CD4-positive, alpha-beta memory T cell (primary cell): ENCODE results near the gene CLIC5. TPM values are rescaled to one million over a fixed set of nuclear protein-coding genes. Genes with fewer than 3 reads are reported as not detected.

ENCODE experiments used
- CTCF ChIA-PET: fragments of 350-600 bp; sonication (Branson Sonifier 250); formaldehyde crosslinking; loops from one replicate; lab custom pipeline; 2021; ENCODE audit warnings: inconsistent platforms; ENCODE audit not compliant: partially characterized antibody; lab: Charles Lee
- POLR2A ChIA-PET: fragments of 350-600 bp; sonication (Branson Sonifier 250); formaldehyde crosslinking; loops from one replicate; lab custom pipeline; 2021; ENCODE audit not compliant: partially characterized antibody; lab: Charles Lee
- DNase-seq, 5 donors: peaks; one replicate each; pipeline versions ENCODE4 v3.0.0 to v3.0.0-alpha.2; 2020 to 2022; ENCODE audit warnings: mixed read lengths in 1 of 5
- H3K27ac ChIP-seq: one replicate; pipeline ENCODE4 v1.7.0; 2013; ENCODE audit warnings: low read depth, low read length
- H3K27me3 ChIP-seq: 2 replicates; pipeline ENCODE4 v1.7.0; 2013; ENCODE audit warnings: mild to moderate bottlenecking, low read length, moderate library complexity; ENCODE audit not compliant: insufficient read depth
- H3K36me3 ChIP-seq: 2 replicates; pipeline ENCODE4 v1.7.0; 2013; ENCODE audit warnings: mild to moderate bottlenecking, low read length, moderate library complexity; ENCODE audit not compliant: insufficient read depth
- H3K4me1 ChIP-seq: 2 replicates; pipeline ENCODE4 v1.7.0; 2013; ENCODE audit warnings: mild to moderate bottlenecking, low read length, moderate library complexity; ENCODE audit not compliant: insufficient read depth
- H3K4me3 ChIP-seq, 2 donors: one replicate each; pipeline ENCODE4 v1.7.0; 2013; ENCODE audit warnings: low read length in 2 of 2, mild to moderate bottlenecking in 1 of 2
- H3K9me3 ChIP-seq, 2 donors: one replicate each; pipeline ENCODE4 v1.7.0; 2013; ENCODE audit warnings: low read length in 2 of 2, control low read depth in 1 of 2; ENCODE audit not compliant: control insufficient read depth in 1 of 2
- H3K27ac Mint-ChIP-seq, 7 donors: one replicate each; pipeline ENCODE4 v1.8.0; 2020 to 2021; ENCODE audit warnings: mixed read lengths in 7 of 7, mild to moderate bottlenecking in 6 of 7, inconsistent platforms in 3 of 7, moderate library complexity in 3 of 7
- H3K27me3 Mint-ChIP-seq, 2 donors: one replicate each; pipeline ENCODE4 v1.8.0; 2020 to 2021; ENCODE audit warnings: mixed read lengths in 2 of 2
- H3K36me3 Mint-ChIP-seq, 2 donors: one replicate each; pipeline ENCODE4 v1.8.0; 2020 to 2021; ENCODE audit warnings: mixed read lengths in 2 of 2, inconsistent platforms in 1 of 2, mild to moderate bottlenecking in 1 of 2
- H3K4me1 Mint-ChIP-seq, 4 donors: one replicate each; pipeline ENCODE4 v1.8.0; 2020 to 2021; ENCODE audit warnings: mixed read lengths in 4 of 4, mild to moderate bottlenecking in 1 of 4
- H3K4me3 Mint-ChIP-seq, 8 donors: one replicate each; pipeline ENCODE4 v1.8.0; 2020 to 2021; ENCODE audit warnings: mixed read lengths in 8 of 8, mild to moderate bottlenecking in 7 of 8, moderate library complexity in 6 of 8, inconsistent platforms in 3 of 8
- H3K9me3 Mint-ChIP-seq, 8 donors: one replicate each; pipeline ENCODE4 v1.8.0; 2020 to 2021; ENCODE audit warnings: mixed read lengths in 8 of 8, mild to moderate bottlenecking in 5 of 8, inconsistent platforms in 3 of 8, moderate library complexity in 1 of 8
- intact Hi-C: fragments of 100-400 bp; cut with micrococcal nuclease; formaldehyde crosslinking; loops from one replicate; pipeline ENCODE4 v1.15.1; 2023
- polyA plus RNA-seq, 2 donors: library from polyadenylated mRNA; unstranded; fragments of 300-500 nt; fragmentation: Illumina TruSeq; gene quantifications; one replicate each; pipeline ENCODE4 v1.2.3, GENCODE V29; 2021
- total RNA-seq, 2 experiments: library from RNA; stranded (reverse); gene quantifications; one replicate each; pipeline ENCODE4 v1.2.3, GENCODE V29; 2021

CLIC5 gene
- total and polyA plus RNA-seq, 4 experiments from 2014 or later, result 3.4 to 18.4 (median 12.4) TPM

- Histone ChIP-seq H3K4me1 (peaks cover 4% of the 10 kb centered on the region), H3K9me3 (no peaks in the 10 kb centered on the region), H3K36me3 (no peaks in the 10 kb centered on the region), H3K4me3 (no peak overlapping the region), H3K27me3 (no peaks in the 10 kb centered on the region), H3K27ac (no peak overlapping the region)
- no peak overlapping the region for H3K27ac Mint-ChIP-seq
- H3K36me3 Mint-ChIP-seq, result no peaks in the 10 kb centered on the region
- H3K4me1 Mint-ChIP-seq, result peaks cover 5 to 10% (median 7%) of the 10 kb centered on the region in 4 donors
- peaks cover 0 to 3% (median 0%) of the 10 kb centered on the region in 8 donors for H3K9me3 Mint-ChIP-seq
- peaks cover 7 to 9% of the 10 kb centered on the region in 2 donors for H3K27me3 Mint-ChIP-seq
- ChIA-PET POLR2A (no interaction called here), CTCF (no interaction called here)
- intact Hi-C loops, result no loop called here
- H3K4me3 Mint-ChIP-seq, result no peak overlapping the region
- DNase-seq, result no peak
Observed at GRCh38 chr6:46056906-46057529, 41.4 kb upstream of the CLIC5 start.

GRCh38 chr6:46054516-46054915, 38.9 kb upstream of the CLIC5 start:
- CTCF ChIA-PET, result no interaction called here
- intact Hi-C loops, result no loop called here
- Mint-ChIP-seq H3K27me3 (peaks cover 7 to 9% of the 10 kb centered on the region in 2 donors), H3K27ac (no peak overlapping the region), H3K36me3 (no peaks in the 10 kb centered on the region), H3K4me3 (no peak overlapping the region), H3K4me1 (peaks cover 5 to 10% (median 7%) of the 10 kb centered on the region in 4 donors), H3K9me3 (peaks cover 0 to 3% (median 0%) of the 10 kb centered on the region in 8 donors)
- Histone ChIP-seq H3K4me1 (peaks cover 4% of the 10 kb centered on the region), H3K9me3 (no peaks in the 10 kb centered on the region), H3K4me3 (no peak overlapping the region), H3K27ac (no peak overlapping the region), H3K36me3 (no peaks in the 10 kb centered on the region), H3K27me3 (no peaks in the 10 kb centered on the region)
- POLR2A ChIA-PET, result no interaction called here
- no peak for DNase-seq

- ChIA-PET POLR2A (no interaction called here), CTCF (no interaction called here)
- no peaks in the 10 kb centered on the region for H3K9me3 ChIP-seq
- H3K27ac ChIP-seq, result no peak overlapping the region
- Mint-ChIP-seq H3K27me3 (peaks cover 7 to 9% of the 10 kb centered on the region in 2 donors), H3K4me3 (peak overlapping the region in 1 of 8 donors; percentile 5), H3K27ac (no peak overlapping the region), H3K9me3 (peaks cover 0 to 3% (median 0%) of the 10 kb centered on the region in 8 donors), H3K4me1 (peaks cover 5 to 10% (median 7%) of the 10 kb centered on the region in 4 donors), H3K36me3 (no peaks in the 10 kb centered on the region)
- intact Hi-C loops, result no loop called here
- DNase-seq, result no peak
- no peak overlapping the region for H3K4me3 ChIP-seq
- peaks cover 4% of the 10 kb centered on the region for H3K4me1 ChIP-seq
- H3K36me3 ChIP-seq, result no peaks in the 10 kb centered on the region
- H3K27me3 ChIP-seq, result no peaks in the 10 kb centered on the region
Observed at GRCh38 chr6:46053039-46053933, 37.6 kb upstream of the CLIC5 start.

GRCh38 chr6:46052479-46052878, 36.8 kb upstream of the CLIC5 start:
- H3K27ac ChIP-seq, result no peak overlapping the region
- Mint-ChIP-seq H3K27me3 (peaks cover 5 to 7% of the 10 kb centered on the region in 2 donors), H3K9me3 (peaks cover 0 to 3% (median 0%) of the 10 kb centered on the region in 8 donors), H3K4me3 (no peak overlapping the region), H3K4me1 (peaks cover 5 to 10% (median 7%) of the 10 kb centered on the region in 4 donors), H3K27ac (no peak overlapping the region), H3K36me3 (no peaks in the 10 kb centered on the region)
- intact Hi-C loops, result no loop called here
- ChIA-PET CTCF (interaction anchor here (1.5 kb wide), 1 partner anchor 9 kb away, joined by 5 read pairs; no protein-coding TSS in a partner anchor), POLR2A (no interaction called here)
- H3K4me3 ChIP-seq, result no peak overlapping the region
- DNase-seq, result no peak
- H3K36me3 ChIP-seq, result no peaks in the 10 kb centered on the region
- H3K27me3 ChIP-seq, result no peaks in the 10 kb centered on the region
- H3K4me1 ChIP-seq, result peaks cover 4% of the 10 kb centered on the region
- no peaks in the 10 kb centered on the region for H3K9me3 ChIP-seq

GRCh38 chr6:46051962-46052361, 36.3 kb upstream of the CLIC5 start:
- Mint-ChIP-seq H3K27me3 (peaks cover 4 to 8% of the 10 kb centered on the region in 2 donors), H3K36me3 (no peaks in the 10 kb centered on the region), H3K4me1 (peaks cover 5 to 10% (median 7%) of the 10 kb centered on the region in 4 donors), H3K9me3 (peaks cover 0 to 3% (median 0%) of the 10 kb centered on the region in 8 donors), H3K4me3 (no peak overlapping the region), H3K27ac (no peak overlapping the region)
- ChIA-PET POLR2A (no interaction called here), CTCF (interaction anchor here (1.5 kb wide), 1 partner anchor 9 kb away, joined by 5 read pairs; no protein-coding TSS in a partner anchor)
- intact Hi-C loops, result no loop called here
- Histone ChIP-seq H3K27ac (no peak overlapping the region), H3K9me3 (no peaks in the 10 kb centered on the region), H3K27me3 (no peaks in the 10 kb centered on the region), H3K4me1 (peaks cover 4% of the 10 kb centered on the region), H3K4me3 (no peak overlapping the region), H3K36me3 (no peaks in the 10 kb centered on the region)
- no peak for DNase-seq

GRCh38 chr6:46050845-46051405, 35.3 kb upstream of the CLIC5 start:
- POLR2A ChIA-PET, result no interaction called here
- H3K36me3 Mint-ChIP-seq, result no peaks in the 10 kb centered on the region
- Histone ChIP-seq H3K36me3 (no peaks in the 10 kb centered on the region), H3K4me1 (peaks cover 4% of the 10 kb centered on the region), H3K27me3 (no peaks in the 10 kb centered on the region), H3K27ac (no peak overlapping the region), H3K4me3 (no peak overlapping the region), H3K9me3 (no peaks in the 10 kb centered on the region)
- intact Hi-C loops, result no loop called here
- no peak for DNase-seq
- peaks cover 0 to 8% of the 10 kb centered on the region in 2 donors for H3K27me3 Mint-ChIP-seq
- peaks cover 0 to 2% (median 0%) of the 10 kb centered on the region in 8 donors for H3K9me3 Mint-ChIP-seq
- no peak overlapping the region for H3K27ac Mint-ChIP-seq
- H3K4me1 Mint-ChIP-seq, result peaks cover 5 to 10% (median 7%) of the 10 kb centered on the region in 4 donors
- no peak overlapping the region for H3K4me3 Mint-ChIP-seq
- CTCF ChIA-PET, result no interaction called here
